Left ventricle myocardium inferior (tissue), 1 donor: ENCODE measurements around the gene SLC6A12. TPM values are rescaled to one million over a fixed set of nuclear protein-coding genes. Genes with fewer than 3 reads are reported as not detected.

ENCODE experiments used
- DNase-seq: peaks from one replicate; pipeline ENCODE4 v3.0.0-alpha.2; 2020
- H3K27ac ChIP-seq: fragments of 200-600 bp; replicated peaks from 2 replicates; pipeline ENCODE4 v1.8.0; 2021
- H3K27me3 ChIP-seq: fragments of 200-600 bp; 2 replicates; pipeline ENCODE4 v1.8.0; 2021; ENCODE audit warnings: low read depth
- H3K36me3 ChIP-seq: fragments of 200-600 bp; 2 replicates; pipeline ENCODE4 v1.8.0; 2021
- H3K4me1 ChIP-seq: fragments of 200-600 bp; 2 replicates; pipeline ENCODE4 v1.8.0; 2021
- H3K4me3 ChIP-seq: fragments of 200-600 bp; 2 replicates; pipeline ENCODE4 v1.8.0; 2021; ENCODE audit warnings: mild to moderate bottlenecking, moderate library complexity
- H3K9me3 ChIP-seq: fragments of 200-600 bp; replicated peaks from 2 replicates; pipeline ENCODE4 v1.8.0; 2021
- CTCF ChIP-seq: fragments of 200-600 bp; IDR thresholded peaks from 2 replicates; pipeline ENCODE4 v1.8.0; 2021; ENCODE audit warnings: antibody characterized with exemption, mild to moderate bottlenecking, borderline replicate concordance
- intact Hi-C: fragments of 100-400 bp; cut with micrococcal nuclease; formaldehyde crosslinking; loops from one replicate; pipeline ENCODE4 v1.11.0; 2022
- total RNA-seq: library from RNA; stranded (reverse); fragmentation: NEBNext Ultra II Directional; extraction: Animal tissue kit (Norgen Biotek cat#: 25700); gene quantifications from one replicate; pipeline ENCODE4 v1.2.1, GENCODE V29; 2021
- donor health status: DM: no; HTN: yes; CAD: no; lungs with severe emphysema.

SLC6A12 gene
- total RNA-seq, 1 donor from 2014 or later: 1.2 TPM

GRCh38 chr12:212415-212714, 1.6 kb downstream of the SLC6A12 start:
- no peak overlapping the region for H3K27ac ChIP-seq
- no peaks in the 10 kb centered on the region for H3K4me1 ChIP-seq
- DNase-seq: no peak
- intact Hi-C loops: no loop called here
- peaks cover 37% of the 10 kb centered on the region for H3K27me3 ChIP-seq
- H3K4me3 ChIP-seq: no peak overlapping the region
- TF ChIP-seq CTCF: no peak
- no peaks in the 10 kb centered on the region for H3K36me3 ChIP-seq
- H3K9me3 ChIP-seq: no peaks in the 10 kb centered on the region

GRCh38 chr12:211639-212414, 2.1 kb downstream of the SLC6A12 start:
- intact Hi-C loops: no loop called here
- Histone ChIP-seq H3K4me3 (no peak overlapping the region), H3K9me3 (no peaks in the 10 kb centered on the region), H3K27me3 (peaks cover 37% of the 10 kb centered on the region), H3K36me3 (no peaks in the 10 kb centered on the region), H3K4me1 (no peaks in the 10 kb centered on the region), H3K27ac (no peak overlapping the region)
- DNase-seq: no peak
- no peak for TF ChIP-seq CTCF

GRCh38 chr12:211142-211465, 2.9 kb downstream of the SLC6A12 start:
- Histone ChIP-seq H3K27ac (no peak overlapping the region), H3K9me3 (no peaks in the 10 kb centered on the region), H3K4me3 (no peak overlapping the region), H3K4me1 (no peaks in the 10 kb centered on the region), H3K36me3 (no peaks in the 10 kb centered on the region), H3K27me3 (peaks cover 39% of the 10 kb centered on the region)
- no peak for TF ChIP-seq CTCF
- DNase-seq: no peak
- intact Hi-C loops: no loop called here

GRCh38 chr12:210277-211141, 3.4 kb downstream of the SLC6A12 start:
- Histone ChIP-seq H3K36me3 (no peaks in the 10 kb centered on the region), H3K27me3 (peaks cover 42% of the 10 kb centered on the region)
- intact Hi-C loops: no loop called here

GRCh38 chr12:209851-210250, 4.1 kb downstream of the SLC6A12 start:
- DNase-seq: no peak

More at GRCh38 chr12:210277-211141, 3.4 kb downstream of the SLC6A12 start:
- Histone ChIP-seq H3K4me3 (no peak overlapping the region), H3K4me1 (no peaks in the 10 kb centered on the region), H3K27ac (no peak overlapping the region), H3K9me3 (no peaks in the 10 kb centered on the region)
- TF ChIP-seq CTCF: no peak
- DNase-seq: no peak

More at GRCh38 chr12:209851-210250, 4.1 kb downstream of the SLC6A12 start:
- no peak for TF ChIP-seq CTCF
- H3K4me1 ChIP-seq: no peaks in the 10 kb centered on the region
- no peaks in the 10 kb centered on the region for H3K9me3 ChIP-seq
- no peak overlapping the region for H3K4me3 ChIP-seq
- H3K27ac ChIP-seq: no peak overlapping the region
- intact Hi-C loops: no loop called here
- peaks cover 49% of the 10 kb centered on the region for H3K27me3 ChIP-seq
- H3K36me3 ChIP-seq: no peaks in the 10 kb centered on the region
